Endodermal cell (in vitro differentiated cells): ENCODE data around the gene OPRM1. TPM values are rescaled to one million over a fixed set of nuclear protein-coding genes. Genes with fewer than 3 reads are reported as not detected.

Experiments used
- DNase-seq: peaks from one replicate; pipeline ENCODE4 v3.0.0-alpha.2; 2017
- H3K27ac ChIP-seq: 2 replicates; pipeline ENCODE4 v1.5.1; 2013; ENCODE audit warnings: mild to moderate bottlenecking, low read depth, low read length, moderate library complexity
- H3K27me3 ChIP-seq: 2 replicates; pipeline ENCODE4 v1.6.1; 2013; ENCODE audit warnings: mild to moderate bottlenecking, low read length, moderate library complexity; ENCODE audit not compliant: insufficient read depth, control insufficient read depth, poor library complexity, severe bottlenecking
- H3K36me3 ChIP-seq: 2 replicates; pipeline ENCODE4 v1.7.0; 2013; ENCODE audit warnings: mild to moderate bottlenecking, low read length, moderate library complexity; ENCODE audit not compliant: control insufficient read depth, insufficient read depth
- H3K4me1 ChIP-seq: one replicate; pipeline ENCODE4 v1.7.0; 2013; ENCODE audit warnings: low read length; ENCODE audit not compliant: control insufficient read depth, insufficient read depth
- H3K4me3 ChIP-seq: 2 replicates; pipeline ENCODE4 v1.5.1; 2013; ENCODE audit warnings: mild to moderate bottlenecking, low read length, moderate library complexity
- H3K9ac ChIP-seq: 2 replicates; pipeline ENCODE4 v1.6.1; 2013; ENCODE audit warnings: mild to moderate bottlenecking, low read length, moderate library complexity; ENCODE audit not compliant: poor library complexity, severe bottlenecking; ENCODE audit errors: extremely low read depth
- H3K9me3 ChIP-seq: 2 replicates; pipeline ENCODE4 v1.6.1; 2013; ENCODE audit warnings: mild to moderate bottlenecking, low read length, moderate library complexity; ENCODE audit not compliant: control insufficient read depth
- H3K27ac Mint-ChIP-seq: 2 replicates; pipeline ENCODE4 v1.8.0; 2020; ENCODE audit warnings: mixed read lengths
- H3K27me3 Mint-ChIP-seq: 2 replicates; pipeline ENCODE4 v1.8.0; 2021; ENCODE audit warnings: mild to moderate bottlenecking, mixed read lengths; ENCODE audit not compliant: insufficient read depth
- H3K36me3 Mint-ChIP-seq: 2 replicates; pipeline ENCODE4 v1.8.0; 2020; ENCODE audit warnings: low read depth, mixed read lengths
- H3K4me1 Mint-ChIP-seq: 2 replicates; pipeline ENCODE4 v1.8.0; 2020; ENCODE audit warnings: mixed read lengths
- H3K4me3 Mint-ChIP-seq: 2 replicates; pipeline ENCODE4 v1.8.0; 2020; ENCODE audit warnings: mild to moderate bottlenecking, moderate library complexity, mixed read lengths
- H3K9me3 Mint-ChIP-seq: 2 replicates; pipeline ENCODE4 v1.8.0; 2020; ENCODE audit warnings: mild to moderate bottlenecking, mixed read lengths
- WGBS, 2 experiments: methylation state at CpG; one replicate each; pipeline versions ENCODE4 v1.1.5 to v1.1.7; 2013; ENCODE audit warnings: missing lambda C conversion rate in 2 of 2, mixed read lengths in 1 of 2; ENCODE audit not compliant: insufficient coverage in 1 of 2, insufficient read length in 1 of 2; 5-methylcytosine and 5-hydroxymethylcytosine counted together
- total RNA-seq, 2 donors: library from RNA; stranded (reverse); fragmentation: NEBNext Ultra II Directional in 1 of 2; extraction: Animal tissue kit (Norgen Biotek cat#: 25700) in 1 of 2; gene quantifications; 2 replicates in 1 of 2; 3 replicates in 1 of 2; pipeline ENCODE4 v1.2.1, GENCODE V29; 2021
- TF ChIP-seq, protein P1 (sequence below): fragments of 200-600 bp; sonication (generic); conservative IDR thresholded peaks from 2 replicates; pipeline ENCODE4 v1.5.0; 2021; ENCODE audit warnings: antibody characterized with exemption, mild to moderate bottlenecking

Gene OPRM1
- total RNA-seq, 2 donors from 2014 or later: not detected

DNA sequence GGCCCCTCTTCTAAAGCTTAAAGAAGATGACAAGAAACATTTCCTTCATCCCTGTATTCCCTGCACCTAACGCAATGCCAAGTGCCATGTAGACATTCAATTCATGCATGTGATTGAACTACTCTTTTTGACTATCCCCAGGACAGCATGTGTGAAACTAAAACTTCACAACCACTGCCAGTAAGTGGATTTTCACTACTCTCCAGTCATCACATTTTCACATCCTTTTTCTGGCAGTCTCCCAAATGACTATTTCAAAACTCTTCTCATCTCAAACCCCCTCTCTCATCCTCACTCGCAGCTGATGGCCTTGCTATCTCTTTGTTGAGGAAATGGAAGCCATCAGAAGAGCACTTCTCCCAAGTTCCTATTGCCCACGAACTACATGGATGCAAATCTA lies 122.6 kb downstream of the OPRM1 start:
- Histone ChIP-seq H3K27me3 (no peaks in the 10 kb centered on the region), H3K9me3 (no peaks in the 10 kb centered on the region), H3K4me1 (no peaks in the 10 kb centered on the region), H3K4me3 (no peak overlapping the region), H3K36me3 (no peaks in the 10 kb centered on the region), H3K27ac (no peak overlapping the region), H3K9ac (no peak overlapping the region)
- TF ChIP-seq, protein P1, sequence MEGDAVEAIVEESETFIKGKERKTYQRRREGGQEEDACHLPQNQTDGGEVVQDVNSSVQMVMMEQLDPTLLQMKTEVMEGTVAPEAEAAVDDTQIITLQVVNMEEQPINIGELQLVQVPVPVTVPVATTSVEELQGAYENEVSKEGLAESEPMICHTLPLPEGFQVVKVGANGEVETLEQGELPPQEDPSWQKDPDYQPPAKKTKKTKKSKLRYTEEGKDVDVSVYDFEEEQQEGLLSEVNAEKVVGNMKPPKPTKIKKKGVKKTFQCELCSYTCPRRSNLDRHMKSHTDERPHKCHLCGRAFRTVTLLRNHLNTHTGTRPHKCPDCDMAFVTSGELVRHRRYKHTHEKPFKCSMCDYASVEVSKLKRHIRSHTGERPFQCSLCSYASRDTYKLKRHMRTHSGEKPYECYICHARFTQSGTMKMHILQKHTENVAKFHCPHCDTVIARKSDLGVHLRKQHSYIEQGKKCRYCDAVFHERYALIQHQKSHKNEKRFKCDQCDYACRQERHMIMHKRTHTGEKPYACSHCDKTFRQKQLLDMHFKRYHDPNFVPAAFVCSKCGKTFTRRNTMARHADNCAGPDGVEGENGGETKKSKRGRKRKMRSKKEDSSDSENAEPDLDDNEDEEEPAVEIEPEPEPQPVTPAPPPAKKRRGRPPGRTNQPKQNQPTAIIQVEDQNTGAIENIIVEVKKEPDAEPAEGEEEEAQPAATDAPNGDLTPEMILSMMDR: no peak
- no peak for DNase-seq
- no peaks in the 10 kb centered on the region for H3K27me3 Mint-ChIP-seq
- 89 to 94% methylated on average over 2 to 3 of the region's 3 CpGs for WGBS, 2 experiments
- H3K9me3 Mint-ChIP-seq: peaks cover 2% of the 10 kb centered on the region
- H3K36me3 Mint-ChIP-seq: peaks cover 5% of the 10 kb centered on the region
- H3K4me3 Mint-ChIP-seq: no peak overlapping the region
- peaks cover 2% of the 10 kb centered on the region for H3K4me1 Mint-ChIP-seq
- H3K27ac Mint-ChIP-seq: no peak overlapping the region

- Histone ChIP-seq H3K9me3 (no peaks in the 10 kb centered on the region), H3K36me3 (no peaks in the 10 kb centered on the region), H3K4me3 (no peak overlapping the region), H3K9ac (no peak overlapping the region), H3K4me1 (no peaks in the 10 kb centered on the region), H3K27me3 (no peaks in the 10 kb centered on the region), H3K27ac (no peak overlapping the region)
- no peak for DNase-seq
- H3K9me3 Mint-ChIP-seq: peaks cover 4% of the 10 kb centered on the region
- TF ChIP-seq, protein P1: no peak
- peaks cover 6% of the 10 kb centered on the region for H3K36me3 Mint-ChIP-seq
- H3K27ac Mint-ChIP-seq: no peak overlapping the region
- WGBS, 2 experiments: 79 to 95% methylated on average over 3 to 5 of the region's 5 CpGs
- H3K4me3 Mint-ChIP-seq: no peak overlapping the region
- no peaks in the 10 kb centered on the region for H3K27me3 Mint-ChIP-seq
- H3K4me1 Mint-ChIP-seq: no peaks in the 10 kb centered on the region
Measured at GRCh38 chr6:154164397-154164796, 125.4 kb downstream of the OPRM1 start.

DNA sequence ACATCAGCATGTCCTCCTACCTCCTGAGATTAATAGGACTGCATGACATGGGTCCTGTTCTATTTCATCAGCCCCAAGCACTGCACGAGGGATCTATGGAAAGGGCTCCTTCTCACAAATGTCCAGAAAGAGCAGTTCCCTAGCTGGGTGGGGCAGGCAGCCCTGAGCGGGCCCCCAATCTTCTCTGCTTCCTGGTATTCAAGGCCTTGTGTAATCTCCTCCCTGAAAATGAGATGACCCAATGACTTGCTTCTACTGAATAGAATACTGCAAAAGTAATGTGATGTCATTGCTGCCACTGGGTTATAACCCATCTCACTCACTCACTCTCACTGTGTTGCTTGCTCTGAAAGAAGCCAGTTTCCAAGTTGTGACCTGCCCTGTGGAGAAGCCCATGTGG lies 126.4 kb downstream of the OPRM1 start:
- WGBS, 2 experiments: 90% methylated on average over 2 of the region's 2 CpGs; no CpG with 5 or more reads in 1 of the 2 experiments
- Histone ChIP-seq H3K36me3 (no peaks in the 10 kb centered on the region), H3K27me3 (no peaks in the 10 kb centered on the region), H3K4me1 (no peaks in the 10 kb centered on the region), H3K9ac (no peak overlapping the region), H3K9me3 (no peaks in the 10 kb centered on the region), H3K4me3 (no peak overlapping the region), H3K27ac (no peak overlapping the region)
- Mint-ChIP-seq H3K4me1 (no peaks in the 10 kb centered on the region), H3K9me3 (peaks cover 6% of the 10 kb centered on the region), H3K27me3 (no peaks in the 10 kb centered on the region), H3K4me3 (no peak overlapping the region), H3K27ac (no peak overlapping the region), H3K36me3 (peaks cover 8% of the 10 kb centered on the region)
- DNase-seq: no peak
- TF ChIP-seq, protein P1: no peak
